Endothelial cell of umbilical vein (primary cell): ENCODE results near the gene CHST8.

Experiments
- CTCF ChIP-seq, 2 donors: IDR thresholded peaks; 1 replicate in 1 of 2; 2 replicates in 1 of 2; pipeline ENCODE4 v1.5.1; 2011; ENCODE audit warnings: low read length in 2 of 2, mild to moderate bottlenecking in 2 of 2, moderate library complexity in 2 of 2, control low read depth in 1 of 2, inconsistent platforms in 1 of 2, low read depth in 1 of 2; ENCODE audit not compliant: insufficient read depth in 1 of 2; ENCODE audit errors: extremely low read depth in 1 of 2
- EZH2 ChIP-seq: IDR thresholded peaks from 2 replicates; pipeline ENCODE4 v1.6.1; 2012; ENCODE audit warnings: borderline replicate concordance, low read depth, mild to moderate bottlenecking, moderate library complexity, low read length, inconsistent platforms; ENCODE audit not compliant: severe bottlenecking
- FOS ChIP-seq: IDR thresholded peaks from 2 replicates; pipeline ENCODE4 v1.6.1; 2011; ENCODE audit warnings: mild to moderate bottlenecking, low read length, moderate library complexity, borderline replicate concordance; ENCODE audit not compliant: insufficient read depth
- GATA2 ChIP-seq: IDR thresholded peaks from 2 replicates; pipeline ENCODE4 v1.7.0; 2011; ENCODE audit warnings: low read depth, mild to moderate bottlenecking, moderate library complexity, mixed read lengths, low read length; ENCODE audit not compliant: insufficient read length, insufficient read depth
- JUN ChIP-seq: IDR thresholded peaks from 2 replicates; pipeline ENCODE4 v1.6.1; 2011; ENCODE audit warnings: borderline replicate concordance, low read depth; ENCODE audit not compliant: insufficient read length, insufficient read depth
- MYC ChIP-seq: IDR thresholded peaks from one replicate; pipeline ENCODE4 v1.6.1; 2011; ENCODE audit warnings: mild to moderate bottlenecking, low read depth, low read length
- POLR2A ChIP-seq: IDR thresholded peaks from 2 replicates; pipeline ENCODE4 v1.6.1; 2012; ENCODE audit warnings: low read depth, mild to moderate bottlenecking, control low read depth, low read length
- POLR2AphosphoS5 ChIP-seq: IDR thresholded peaks from 2 replicates; pipeline ENCODE4 v1.6.1; 2012; ENCODE audit warnings: low read depth, mild to moderate bottlenecking, control low read depth, low read length, moderate library complexity; ENCODE audit not compliant: insufficient read depth

GRCh38 chr19:33667881-33668280, 46.1 kb downstream of the CHST8 start:
- TF ChIP-seq CTCF (IDR thresholded peaks at IDR 0.05; ENCODE audit: extremely low read depth in 1 of 2, insufficient read depth in 1 of 2, low read depth in 1 of 2, low read length in 2 of 2) (no peak), JUN (no peak), EZH2 (no peak), POLR2A (no peak), POLR2AphosphoS5 (no peak), FOS (no peak), GATA2 (no peak), MYC (no peak)
